ENCODE data around the gene CCRL2. TPM values are rescaled to one million over a fixed set of nuclear protein-coding genes. Genes with fewer than 3 reads are reported as not detected.

The CCRL2 gene
- total RNA-seq, 2 experiments from 2014 or later, result 4.3 to 4.5 TPM

GRCh38 chr3:46416125-46416810 lies 9.2 kb downstream of the CCRL2 start:
- H3K27ac Mint-ChIP-seq, result no peak overlapping the region
- POLR2A ChIA-PET, result no interaction called here

GRCh38 chr3:46416811-46417510 lies 9.9 kb downstream of the CCRL2 start:
- Mint-ChIP-seq H3K4me3 (no peak overlapping the region), H3K27me3 (no peaks in the 10 kb centered on the region), H3K4me1 (ENCODE audit: low read depth) (no peaks in the 10 kb centered on the region), H3K9me3 (no peaks in the 10 kb centered on the region), H3K27ac (no peak overlapping the region), H3K36me3 (ENCODE audit: low read depth) (no peaks in the 10 kb centered on the region)
- Histone ChIP-seq H3K27ac (ENCODE audit: low read depth in 1 of 2, low read length in 2 of 2) (no peak overlapping the region), H3K36me3 (ENCODE audit: insufficient read depth, low read length) (no peaks in the 10 kb centered on the region), H3K4me3 (ENCODE audit: low read length) (no peak overlapping the region), H3K27me3 (ENCODE audit: control insufficient read depth in 1 of 2, insufficient read depth in 2 of 2, low read length in 2 of 2) (no peaks in the 10 kb centered on the region), H3K4me1 (ENCODE audit: insufficient read depth, low read length) (no peaks in the 10 kb centered on the region), H3K9me3 (ENCODE audit: control insufficient read depth in 1 of 2, insufficient read depth in 1 of 2, low read length in 2 of 2) (no peaks in the 10 kb centered on the region)
- no peak for ATAC-seq (ENCODE audit: poor library complexity)
- CTCF ChIA-PET, result no interaction called here
- POLR2A ChIA-PET, result no interaction called here
- no peak for TF ChIP-seq CTCF (IDR thresholded peaks at IDR 0.05)
- intact Hi-C loops (cut with DNase I, micrococcal nuclease), result no loop called here
- DNase-seq, result no peak

More at GRCh38 chr3:46416125-46416810, 9.2 kb downstream of the CCRL2 start:
- no peaks in the 10 kb centered on the region for H3K27me3 Mint-ChIP-seq
- CTCF ChIA-PET, result no interaction called here
- H3K9me3 ChIP-seq (ENCODE audit: control insufficient read depth in 1 of 2, insufficient read depth in 1 of 2, low read length in 2 of 2), result no peaks in the 10 kb centered on the region
- no peaks in the 10 kb centered on the region for H3K4me1 ChIP-seq (ENCODE audit: insufficient read depth, low read length)
- no peak overlapping the region for H3K4me3 ChIP-seq (ENCODE audit: low read length)
- no peak overlapping the region for H3K4me3 Mint-ChIP-seq
- ATAC-seq (ENCODE audit: poor library complexity), result no peak
- H3K4me1 Mint-ChIP-seq (ENCODE audit: low read depth), result no peaks in the 10 kb centered on the region
- no peak for DNase-seq
- no peak for TF ChIP-seq CTCF (IDR thresholded peaks at IDR 0.05)
- H3K36me3 ChIP-seq (ENCODE audit: insufficient read depth, low read length), result no peaks in the 10 kb centered on the region
- intact Hi-C loops (cut with DNase I, micrococcal nuclease), result no loop called here
- H3K9me3 Mint-ChIP-seq, result no peaks in the 10 kb centered on the region
- no peaks in the 10 kb centered on the region for H3K27me3 ChIP-seq (ENCODE audit: control insufficient read depth in 1 of 2, insufficient read depth in 2 of 2, low read length in 2 of 2)
- no peaks in the 10 kb centered on the region for H3K36me3 Mint-ChIP-seq (ENCODE audit: low read depth)
- no peak overlapping the region for H3K27ac ChIP-seq (ENCODE audit: low read depth in 1 of 2, low read length in 2 of 2)

GRCh38 chr3:46417841-46418611 lies 11.0 kb downstream of the CCRL2 start:
- Histone ChIP-seq H3K27me3 (ENCODE audit: control insufficient read depth in 1 of 2, insufficient read depth in 2 of 2, low read length in 2 of 2) (no peaks in the 10 kb centered on the region), H3K27ac (ENCODE audit: low read depth in 1 of 2, low read length in 2 of 2) (no peak overlapping the region), H3K9me3 (ENCODE audit: control insufficient read depth in 1 of 2, insufficient read depth in 1 of 2, low read length in 2 of 2) (no peaks in the 10 kb centered on the region), H3K4me3 (ENCODE audit: low read length) (no peak overlapping the region), H3K4me1 (ENCODE audit: insufficient read depth, low read length) (no peaks in the 10 kb centered on the region), H3K36me3 (ENCODE audit: insufficient read depth, low read length) (no peaks in the 10 kb centered on the region)
- H3K36me3 Mint-ChIP-seq (ENCODE audit: low read depth), result no peaks in the 10 kb centered on the region
- H3K4me3 Mint-ChIP-seq, result no peak overlapping the region
- DNase-seq (no peak), ATAC-seq (ENCODE audit: poor library complexity) (no peak)
- H3K27ac Mint-ChIP-seq, result no peak overlapping the region
- ChIA-PET CTCF (no interaction called here), POLR2A (no interaction called here)
- no peak for TF ChIP-seq CTCF (IDR thresholded peaks at IDR 0.05)
- H3K27me3 Mint-ChIP-seq, result no peaks in the 10 kb centered on the region
- no peaks in the 10 kb centered on the region for H3K4me1 Mint-ChIP-seq (ENCODE audit: low read depth)
- H3K9me3 Mint-ChIP-seq, result no peaks in the 10 kb centered on the region
- intact Hi-C loops (cut with DNase I, micrococcal nuclease), result no loop called here
